Testis (tissue), 2 donors: ENCODE measurements around the gene ZCCHC14.

Experiments used
- POLR2A ChIP-seq: fragments of 450-650 bp; IDR thresholded peaks from one replicate; pipeline ENCODE4 v1.6.1; 2017; ENCODE audit warnings: antibody characterized with exemption, mild to moderate bottlenecking, moderate library complexity
- TF ChIP-seq, protein P1 (sequence below), 3 experiments: fragments of 450-650 bp in 2 of 3; fragments of 200-600 bp in 1 of 3; sonication (generic) in 1 of 3; IDR thresholded peaks; one replicate each; pipeline ENCODE4 v1.5.1; 2016 to 2019; ENCODE audit warnings: antibody characterized with exemption in 3 of 3, mild to moderate bottlenecking in 2 of 3, moderate library complexity in 1 of 3

DNA sequence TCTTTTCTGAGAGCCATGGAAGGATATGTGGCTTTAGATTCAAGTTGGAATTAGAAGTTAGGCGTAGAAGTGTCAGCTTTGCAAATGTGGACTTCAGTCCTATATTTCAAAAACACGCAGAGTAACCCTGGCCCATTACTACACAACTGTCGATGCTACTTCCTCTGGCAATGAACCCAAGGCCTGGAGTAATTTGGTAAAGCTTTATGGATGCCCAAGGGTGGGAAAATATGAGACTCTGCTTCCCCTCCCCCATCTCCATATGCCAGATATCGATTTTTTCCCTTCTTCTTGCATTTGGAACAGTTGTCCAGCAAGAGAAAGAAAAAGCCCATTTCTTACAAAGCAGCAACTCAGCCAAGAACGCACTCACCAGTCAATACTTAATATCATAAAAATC lies 103.6 kb downstream of the ZCCHC14 start:
- TF ChIP-seq, protein P1, sequence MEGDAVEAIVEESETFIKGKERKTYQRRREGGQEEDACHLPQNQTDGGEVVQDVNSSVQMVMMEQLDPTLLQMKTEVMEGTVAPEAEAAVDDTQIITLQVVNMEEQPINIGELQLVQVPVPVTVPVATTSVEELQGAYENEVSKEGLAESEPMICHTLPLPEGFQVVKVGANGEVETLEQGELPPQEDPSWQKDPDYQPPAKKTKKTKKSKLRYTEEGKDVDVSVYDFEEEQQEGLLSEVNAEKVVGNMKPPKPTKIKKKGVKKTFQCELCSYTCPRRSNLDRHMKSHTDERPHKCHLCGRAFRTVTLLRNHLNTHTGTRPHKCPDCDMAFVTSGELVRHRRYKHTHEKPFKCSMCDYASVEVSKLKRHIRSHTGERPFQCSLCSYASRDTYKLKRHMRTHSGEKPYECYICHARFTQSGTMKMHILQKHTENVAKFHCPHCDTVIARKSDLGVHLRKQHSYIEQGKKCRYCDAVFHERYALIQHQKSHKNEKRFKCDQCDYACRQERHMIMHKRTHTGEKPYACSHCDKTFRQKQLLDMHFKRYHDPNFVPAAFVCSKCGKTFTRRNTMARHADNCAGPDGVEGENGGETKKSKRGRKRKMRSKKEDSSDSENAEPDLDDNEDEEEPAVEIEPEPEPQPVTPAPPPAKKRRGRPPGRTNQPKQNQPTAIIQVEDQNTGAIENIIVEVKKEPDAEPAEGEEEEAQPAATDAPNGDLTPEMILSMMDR (IDR thresholded peaks at IDR 0.05), result no peak
- TF ChIP-seq POLR2A, result no peak
